ENCODE results near the gene ACSS2.

- no peak for TF ChIP-seq CTCF (conservative IDR thresholded peaks at IDR 0.05; ENCODE audit: low read depth in 2 of 2)
- TF ChIP-seq EZH2 (IDR thresholded peaks at IDR 0.05; ENCODE audit: low read depth, unreplicated experiment): no peak
- TF ChIP-seq POLR2AphosphoS5 (IDR thresholded peaks at IDR 0.05; ENCODE audit: low read depth): no peak
- no peak for TF ChIP-seq ETS1 (IDR thresholded peaks at IDR 0.05)
- TF ChIP-seq EZH2phosphoT487 (IDR thresholded peaks at IDR 0.05; ENCODE audit: unreplicated experiment): no peak
Measured at GRCh38 chr20:34921436-34921835, 45.0 kb downstream of the ACSS2 start.

All from GM23338 (cell line).